Activated naive CD8-positive, alpha-beta T cell treated with anti-CD3 and anti-CD28 coated beads, Interleukin-2, amount 50 U/mL, for 16 hours (primary cell): ENCODE data around the gene DNAJB8.

ENCODE experiments used
- DNase-seq: peaks from one replicate; pipeline ENCODE4 v3.0.0-alpha.2; 2020; ENCODE audit warnings: low read depth, low spot score

DNAJB8 gene

DNA sequence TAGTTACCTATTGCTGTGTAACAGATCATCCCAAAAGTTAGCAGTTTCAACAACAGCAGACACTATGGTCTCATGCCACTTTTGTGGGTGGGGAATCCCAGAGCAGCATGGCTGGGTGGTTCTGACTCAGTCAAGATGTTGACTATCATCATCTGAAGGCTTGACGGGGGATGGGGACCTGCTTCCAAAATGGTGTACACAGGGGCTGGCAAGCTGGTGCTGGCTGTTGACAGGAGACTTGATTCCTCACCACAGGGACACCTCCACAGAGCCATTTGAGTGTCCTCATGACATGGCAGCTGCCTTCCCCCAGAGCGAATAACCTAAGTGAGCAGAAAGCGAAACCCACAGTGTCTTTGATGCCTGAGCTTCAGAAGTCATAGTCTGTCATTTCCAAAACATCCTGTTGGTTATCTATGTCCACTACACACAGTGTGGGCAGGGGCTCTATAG, 19.1 kb downstream of the DNAJB8 start:
- DNase-seq: no peak

DNA sequence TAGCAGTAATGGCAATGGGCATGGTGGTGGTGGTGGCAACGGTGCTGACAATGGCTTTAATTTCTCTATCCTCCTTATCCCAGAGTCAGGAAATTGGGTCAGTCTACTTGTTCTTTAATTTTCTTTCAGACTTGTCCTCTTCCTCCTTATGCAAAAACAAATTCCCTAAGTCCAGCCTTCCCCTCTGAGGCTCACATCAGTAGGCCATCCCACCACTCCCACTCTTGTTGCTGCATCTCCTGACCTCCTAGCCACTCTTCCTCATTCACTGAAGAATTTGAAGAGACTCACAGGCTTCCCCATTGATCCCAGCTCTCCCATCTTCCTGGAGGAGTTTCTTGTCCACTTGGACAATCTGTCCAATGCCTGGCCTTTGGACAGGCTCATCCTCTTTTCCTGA, 19.9 kb downstream of the DNAJB8 start:
- DNase-seq: no peak

- DNase-seq: no peak
Observed at GRCh38 chr3:128445357-128445756, 21.3 kb downstream of the DNAJB8 start.

- DNase-seq: no peak
Observed at GRCh38 chr3:128443771-128444170, 22.9 kb downstream of the DNAJB8 start.

- DNase-seq: no peak
Observed at GRCh38 chr3:128442949-128443348, 23.7 kb downstream of the DNAJB8 start.

DNA sequence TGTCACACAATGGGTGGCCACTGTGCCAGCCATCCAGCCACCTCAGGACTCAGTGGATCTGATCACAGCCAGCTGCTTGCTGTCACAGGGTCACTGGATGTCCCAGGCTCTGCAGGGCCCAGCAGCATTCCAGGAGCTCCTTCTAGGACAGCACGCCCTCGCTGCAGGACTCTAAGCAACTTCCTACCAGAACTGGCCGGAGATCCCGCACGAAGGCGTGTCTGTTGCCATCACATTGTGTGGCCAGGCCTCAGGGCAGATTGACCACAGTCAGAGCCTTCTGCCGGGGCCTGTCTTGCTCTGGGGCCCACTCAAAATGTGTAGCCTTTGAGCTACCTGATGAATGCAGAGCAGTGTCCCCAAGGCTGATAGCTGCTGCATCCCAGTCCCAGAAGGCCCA, 24.6 kb downstream of the DNAJB8 start:
- no peak for DNase-seq

- DNase-seq: no peak
Observed at GRCh38 chr3:128439226-128439625, 27.5 kb downstream of the DNAJB8 start.

DNA sequence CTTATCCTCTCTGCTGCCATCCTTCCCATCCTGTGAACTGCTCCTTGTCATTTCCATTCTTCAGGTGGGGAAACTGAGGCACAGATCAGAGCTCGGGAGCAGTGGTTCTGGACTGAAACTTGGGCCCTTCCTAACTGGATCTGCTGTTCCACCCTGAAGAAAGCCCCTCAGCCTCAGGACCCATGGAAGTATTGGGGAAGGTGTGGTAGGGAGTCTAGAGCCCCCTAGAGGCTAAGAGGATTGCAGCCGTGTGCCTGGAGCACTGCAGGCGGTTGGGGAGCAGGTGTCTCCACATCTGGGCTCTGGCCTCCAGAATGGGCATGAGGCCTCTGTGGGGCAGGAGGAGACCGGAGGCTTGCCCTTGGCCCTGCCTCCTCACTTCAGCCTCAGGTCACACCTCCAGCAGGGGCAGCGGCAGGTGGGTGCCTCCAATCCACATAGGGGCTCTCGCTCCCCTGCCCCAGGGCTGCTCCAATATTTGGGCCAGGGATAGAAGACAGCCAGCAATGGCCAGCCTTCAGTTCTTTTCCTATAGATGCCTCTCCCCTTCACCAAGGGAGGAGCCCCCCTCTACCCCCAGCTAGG, 28.1 kb downstream of the DNAJB8 start:
- no peak for DNase-seq

DNA sequence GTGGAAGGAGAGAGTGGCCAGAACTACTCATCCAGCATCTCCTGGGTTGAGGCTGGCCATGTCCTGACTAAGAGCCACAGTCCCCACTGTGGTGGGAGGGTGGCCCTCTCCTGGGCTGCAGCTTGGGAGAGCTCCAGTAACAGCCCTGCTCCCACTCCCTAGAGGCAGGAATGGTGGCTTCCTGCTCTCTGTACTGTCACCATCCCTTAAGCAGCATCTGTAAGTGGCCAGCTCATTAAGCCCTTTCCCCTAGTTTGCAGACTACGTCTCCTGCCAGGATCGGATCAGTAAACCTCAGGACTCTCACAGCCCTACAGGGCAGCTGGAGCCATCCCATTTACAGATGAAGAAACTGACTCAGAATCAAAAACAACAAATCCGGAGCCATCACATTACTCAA, 30.5 kb downstream of the DNAJB8 start:
- no peak for DNase-seq

DNA sequence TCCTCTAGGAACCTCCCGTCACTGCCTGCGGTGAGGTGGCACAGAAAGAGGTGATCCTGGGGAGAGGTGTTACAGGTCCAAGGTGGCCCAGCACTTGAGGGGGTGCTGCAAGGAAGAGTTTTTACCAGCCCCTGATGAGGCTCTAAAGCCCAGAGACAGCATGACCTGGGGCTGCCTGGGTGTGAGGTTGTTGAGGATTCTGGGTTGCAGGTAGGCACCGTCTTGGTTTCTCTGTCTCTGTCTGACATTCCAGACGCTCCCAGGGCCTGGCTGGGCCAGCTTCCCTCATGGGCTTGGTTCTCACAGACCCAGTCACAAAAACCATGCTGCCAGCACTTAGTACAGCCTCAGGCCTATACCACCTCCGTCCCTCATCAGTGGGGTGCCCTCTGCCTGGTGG, 31.1 kb downstream of the DNAJB8 start:
- DNase-seq: no peak

DNA sequence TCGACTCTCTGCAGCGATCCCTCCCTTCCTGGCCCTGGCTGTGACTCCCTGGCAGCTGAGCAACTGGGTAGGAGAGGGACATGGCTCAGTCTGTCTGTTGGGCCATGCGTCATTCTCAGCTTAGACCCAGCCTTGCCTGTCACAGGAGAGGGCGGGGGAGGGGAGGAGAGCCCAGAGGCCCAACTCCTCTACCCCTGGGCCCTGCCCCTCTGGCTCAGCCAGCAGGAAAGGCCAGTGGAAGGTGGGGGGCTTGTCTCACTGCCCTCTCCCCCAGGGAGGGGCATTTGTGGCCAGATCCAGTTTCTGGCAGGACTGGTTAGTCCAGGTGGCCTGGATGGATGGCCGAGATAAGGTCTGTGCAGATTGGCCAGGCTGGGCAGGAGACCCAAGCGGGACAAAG, 31.6 kb downstream of the DNAJB8 start:
- DNase-seq: no peak

DNA sequence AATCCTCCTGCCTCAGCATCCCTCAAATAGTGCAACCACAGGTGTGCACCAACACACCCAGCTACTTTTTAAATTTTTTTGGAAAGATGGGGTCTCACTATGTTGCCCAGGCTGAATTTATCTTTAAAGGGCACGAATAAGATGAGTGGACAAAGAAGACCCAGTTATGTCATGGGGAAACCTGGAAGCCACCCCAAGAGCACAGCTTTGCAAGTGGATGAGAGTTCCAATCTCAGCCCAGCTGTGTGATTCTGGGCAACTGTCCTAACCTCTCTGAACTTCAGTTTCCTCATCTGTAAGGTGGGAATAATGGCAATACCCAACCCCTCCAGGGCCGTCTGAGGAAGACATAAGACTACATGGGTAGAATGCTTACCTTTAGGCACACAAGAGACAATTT, 32.2 kb downstream of the DNAJB8 start:
- DNase-seq: no peak

- DNase-seq: no peak
Observed at GRCh38 chr3:128433837-128434165, 32.9 kb downstream of the DNAJB8 start.

- no peak for DNase-seq
Observed at GRCh38 chr3:128432971-128433836, 33.5 kb downstream of the DNAJB8 start.

- no peak for DNase-seq
Observed at GRCh38 chr3:128432301-128432970, 34.3 kb downstream of the DNAJB8 start.

- DNase-seq: no peak
Observed at GRCh38 chr3:128431803-128432300, 34.8 kb downstream of the DNAJB8 start.

DNA sequence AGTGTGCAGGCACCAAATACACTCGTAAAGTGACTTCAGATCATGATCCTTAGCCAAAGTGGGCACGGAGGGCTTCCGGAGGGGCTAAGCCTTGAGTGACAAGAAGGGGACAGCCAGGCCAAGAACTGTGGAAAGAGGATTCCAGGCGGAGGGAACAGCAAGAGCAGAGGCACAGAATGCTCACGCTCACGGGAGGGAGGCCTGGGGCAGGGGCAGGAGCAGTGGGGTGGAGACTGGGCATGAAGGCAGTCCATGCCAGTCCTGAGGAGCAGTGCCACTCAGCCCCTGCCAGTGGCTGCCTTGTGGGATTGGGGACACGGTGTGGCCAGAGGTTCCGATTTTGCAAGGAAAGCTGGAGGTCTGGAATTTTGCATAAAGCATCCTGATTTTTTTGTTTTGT, 36.0 kb downstream of the DNAJB8 start:
- DNase-seq: no peak

GRCh38 chr3:128430301-128430700, 36.4 kb downstream of the DNAJB8 start:
- DNase-seq: no peak

GRCh38 chr3:128429751-128430150, 36.9 kb downstream of the DNAJB8 start:
- DNase-seq: no peak

- DNase-seq: no peak
Observed at GRCh38 chr3:128429275-128429674, 37.4 kb downstream of the DNAJB8 start.

DNA sequence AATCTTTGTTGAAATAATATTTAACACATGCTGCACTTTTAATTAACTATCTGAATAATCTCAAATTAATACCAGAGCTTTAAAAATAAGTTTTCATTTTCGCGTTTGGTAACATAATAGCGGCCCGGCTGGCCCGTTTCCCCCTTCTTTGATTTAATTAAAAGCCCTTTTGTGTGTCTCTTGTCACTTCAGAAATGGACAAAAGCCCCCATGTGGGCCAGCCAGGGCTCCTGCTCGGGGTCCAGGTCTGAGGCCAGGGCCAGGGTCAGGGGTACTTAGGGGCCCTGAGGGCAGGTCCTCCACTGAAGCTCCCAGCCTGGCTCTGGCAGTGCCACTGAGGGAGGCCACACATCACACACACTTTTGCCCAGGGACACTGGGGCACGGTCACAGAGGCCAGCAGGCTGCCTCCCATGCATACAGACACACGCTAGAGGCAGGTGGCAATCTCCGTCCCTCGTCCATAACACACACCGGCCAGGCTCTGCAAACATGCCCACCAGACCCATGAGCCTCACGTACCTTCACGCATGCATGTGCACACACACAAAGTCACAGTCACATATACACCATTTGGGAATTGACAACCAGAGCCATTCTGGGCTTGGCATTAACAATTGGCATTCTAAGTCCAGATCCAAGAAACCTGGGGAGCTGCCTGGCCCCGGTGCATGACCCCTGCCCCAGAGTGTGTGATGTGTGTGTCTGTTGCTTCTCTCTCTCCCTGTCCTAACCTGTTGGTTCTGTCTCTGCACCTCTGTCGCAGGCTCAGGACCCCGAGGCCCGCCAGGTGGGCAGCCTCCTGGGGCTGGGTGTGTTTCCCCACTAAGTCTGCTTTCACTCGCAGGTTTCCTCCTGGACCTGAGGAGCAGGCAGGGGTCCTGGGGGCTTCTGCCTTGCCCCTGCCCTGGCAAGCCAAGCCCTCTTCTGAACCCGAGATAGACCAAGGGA, 38.5 kb downstream of the DNAJB8 start:
- no peak for DNase-seq
